CD8-positive, alpha-beta memory T cell (primary cell): Measurements from ENCODE around the gene CHST11. TPM values are rescaled to one million over a fixed set of nuclear protein-coding genes. Genes with fewer than 3 reads are reported as not detected.

ENCODE experiments used
- CTCF ChIA-PET: fragments of 350-600 bp; sonication (Branson Sonifier 250); formaldehyde crosslinking; loops from one replicate; lab custom pipeline; 2021; ENCODE audit warnings: antibody characterized with exemption; lab: Charles Lee
- POLR2A ChIA-PET: fragments of 350-600 bp; sonication (Branson Sonifier 250); formaldehyde crosslinking; loops from one replicate; lab custom pipeline; 2021; ENCODE audit warnings: antibody characterized with exemption; lab: Charles Lee
- DNase-seq, 5 donors: peaks; one replicate each; pipeline versions ENCODE4 v3.0.0 to v3.0.0-alpha.2; 2020 to 2022; ENCODE audit warnings: mixed read lengths in 1 of 5
- H3K27ac ChIP-seq: one replicate; pipeline ENCODE4 v1.7.0; 2013; ENCODE audit warnings: low read depth, mild to moderate bottlenecking, low read length, moderate library complexity
- H3K27me3 ChIP-seq: 2 replicates; pipeline ENCODE4 v1.7.0; 2013; ENCODE audit warnings: low read length, mild to moderate bottlenecking; ENCODE audit not compliant: insufficient read depth, poor library complexity, severe bottlenecking
- H3K36me3 ChIP-seq: 2 replicates; pipeline ENCODE4 v1.7.0; 2013; ENCODE audit warnings: mild to moderate bottlenecking, low read length, moderate library complexity; ENCODE audit not compliant: insufficient read depth
- H3K4me1 ChIP-seq: 2 replicates; pipeline ENCODE4 v1.7.0; 2013; ENCODE audit warnings: mild to moderate bottlenecking, low read length, moderate library complexity; ENCODE audit not compliant: insufficient read depth
- H3K4me3 ChIP-seq: 2 replicates; pipeline ENCODE4 v1.7.0; 2013; ENCODE audit warnings: mild to moderate bottlenecking, low read length
- H3K9me3 ChIP-seq: 2 replicates; pipeline ENCODE4 v1.7.0; 2013; ENCODE audit warnings: mild to moderate bottlenecking, low read length
- H3K27ac Mint-ChIP-seq, 8 donors: one replicate each; pipeline ENCODE4 v1.8.0; 2020 to 2021; ENCODE audit warnings: mixed read lengths in 8 of 8, mild to moderate bottlenecking in 6 of 8, inconsistent platforms in 3 of 8, moderate library complexity in 3 of 8
- H3K27me3 Mint-ChIP-seq, 2 donors: one replicate each; pipeline ENCODE4 v1.8.0; 2020 to 2021; ENCODE audit warnings: mixed read lengths in 2 of 2, mild to moderate bottlenecking in 1 of 2, moderate library complexity in 1 of 2
- H3K36me3 Mint-ChIP-seq, 3 donors: one replicate each; pipeline ENCODE4 v1.8.0; 2020 to 2021; ENCODE audit warnings: mixed read lengths in 3 of 3, inconsistent platforms in 1 of 3, mild to moderate bottlenecking in 1 of 3
- H3K4me1 Mint-ChIP-seq, 3 donors: one replicate each; pipeline ENCODE4 v1.8.0; 2020 to 2021; ENCODE audit warnings: mixed read lengths in 3 of 3, inconsistent platforms in 1 of 3, mild to moderate bottlenecking in 1 of 3
- H3K4me3 Mint-ChIP-seq, 7 donors: one replicate each; pipeline ENCODE4 v1.8.0; 2020 to 2021; ENCODE audit warnings: mixed read lengths in 7 of 7, mild to moderate bottlenecking in 6 of 7, moderate library complexity in 4 of 7, inconsistent platforms in 2 of 7
- H3K9me3 Mint-ChIP-seq, 5 donors: one replicate each; pipeline ENCODE4 v1.8.0; 2020 to 2022; ENCODE audit warnings: mixed read lengths in 5 of 5, mild to moderate bottlenecking in 3 of 5, moderate library complexity in 2 of 5, inconsistent platforms in 1 of 5
- polyA plus RNA-seq: library from polyadenylated mRNA; unstranded; fragments of 300-500 nt; fragmentation: Illumina TruSeq; gene quantifications from one replicate; pipeline ENCODE4 v1.2.3, GENCODE V29; 2021
- total RNA-seq, 2 experiments: library from RNA; stranded (reverse); gene quantifications; one replicate each; pipeline ENCODE4 v1.2.3, GENCODE V29; 2021

The CHST11 gene
- total and polyA plus RNA-seq, 3 experiments from 2014 or later = 47.8 to 76.8 (median 51.5) TPM

GRCh38 chr12:104792570-104792969, 335.8 kb downstream of the CHST11 start:
- no peak overlapping the region for H3K27ac Mint-ChIP-seq
- Histone ChIP-seq H3K36me3 (no peaks in the 10 kb centered on the region), H3K27me3 (no peaks in the 10 kb centered on the region), H3K9me3 (no peaks in the 10 kb centered on the region), H3K4me1 (no peaks in the 10 kb centered on the region), H3K27ac (no peak overlapping the region), H3K4me3 (no peak overlapping the region)
- no peak overlapping the region for H3K4me3 Mint-ChIP-seq
- ChIA-PET POLR2A (no interaction called here), CTCF (interaction anchor here (2.6 kb wide), 1 partner anchor 11 kb away, joined by 9 read pairs; no protein-coding TSS in a partner anchor)
- peaks cover 2 to 5% (median 4%) of the 10 kb centered on the region in 3 donors for H3K4me1 Mint-ChIP-seq
- H3K36me3 Mint-ChIP-seq = no peaks in the 10 kb centered on the region
- H3K9me3 Mint-ChIP-seq = no peaks in the 10 kb centered on the region
- H3K27me3 Mint-ChIP-seq = peaks cover 0 to 1% of the 10 kb centered on the region in 2 donors
- no peak for DNase-seq

- no peaks in the 10 kb centered on the region for H3K27me3 ChIP-seq
- peaks cover 0 to 1% of the 10 kb centered on the region in 2 donors for H3K27me3 Mint-ChIP-seq
- no peak overlapping the region for H3K4me3 Mint-ChIP-seq
- H3K4me1 Mint-ChIP-seq = peaks cover 2 to 5% (median 4%) of the 10 kb centered on the region in 3 donors
- POLR2A ChIA-PET = no interaction called here
- DNase-seq = no peak
- no peak overlapping the region for H3K27ac ChIP-seq
- H3K27ac Mint-ChIP-seq = peak overlapping the region in 1 of 8 donors; percentile 4
- CTCF ChIA-PET = no interaction called here
- no peaks in the 10 kb centered on the region for H3K9me3 ChIP-seq
- no peaks in the 10 kb centered on the region for H3K9me3 Mint-ChIP-seq
- no peaks in the 10 kb centered on the region for H3K36me3 Mint-ChIP-seq
- H3K36me3 ChIP-seq = no peaks in the 10 kb centered on the region
- no peaks in the 10 kb centered on the region for H3K4me1 ChIP-seq
- H3K4me3 ChIP-seq = no peak overlapping the region
These were observed 336.5 kb downstream of the CHST11 start for GRCh38 chr12:104793285-104793684.

GRCh38 chr12:104793968-104794367, 337.2 kb downstream of the CHST11 start:
- DNase-seq = no peak
- H3K27me3 Mint-ChIP-seq = peaks cover 0 to 1% of the 10 kb centered on the region in 2 donors

GRCh38 chr12:104796475-104796862, 339.7 kb downstream of the CHST11 start:
- ChIA-PET POLR2A (no interaction called here), CTCF (no interaction called here)
- no peaks in the 10 kb centered on the region for H3K27me3 ChIP-seq
- H3K4me3 ChIP-seq = no peak overlapping the region
- no peaks in the 10 kb centered on the region for H3K9me3 Mint-ChIP-seq
- no peak for DNase-seq
- H3K27me3 Mint-ChIP-seq = peaks cover 0 to 1% of the 10 kb centered on the region in 2 donors
- H3K27ac ChIP-seq = no peak overlapping the region
- H3K4me3 Mint-ChIP-seq = no peak overlapping the region
- H3K9me3 ChIP-seq = no peaks in the 10 kb centered on the region
- no peaks in the 10 kb centered on the region for H3K36me3 ChIP-seq
- H3K4me1 ChIP-seq = no peaks in the 10 kb centered on the region
- no peak overlapping the region for H3K27ac Mint-ChIP-seq
- H3K4me1 Mint-ChIP-seq = no peaks in the 10 kb centered on the region
- H3K36me3 Mint-ChIP-seq = no peaks in the 10 kb centered on the region

More at GRCh38 chr12:104793968-104794367, 337.2 kb downstream of the CHST11 start:
- no peaks in the 10 kb centered on the region for H3K9me3 ChIP-seq
- H3K4me1 Mint-ChIP-seq = peaks cover 2 to 5% (median 4%) of the 10 kb centered on the region in 3 donors
- no peaks in the 10 kb centered on the region for H3K36me3 ChIP-seq
- H3K4me1 ChIP-seq = no peaks in the 10 kb centered on the region
- H3K27me3 ChIP-seq = no peaks in the 10 kb centered on the region
- no peaks in the 10 kb centered on the region for H3K36me3 Mint-ChIP-seq
- H3K9me3 Mint-ChIP-seq = no peaks in the 10 kb centered on the region
- CTCF ChIA-PET = no interaction called here
- H3K4me3 ChIP-seq = no peak overlapping the region
- H3K4me3 Mint-ChIP-seq = no peak overlapping the region
- POLR2A ChIA-PET = no interaction called here
- H3K27ac ChIP-seq = no peak overlapping the region
- H3K27ac Mint-ChIP-seq = no peak overlapping the region

GRCh38 chr12:104799458-104799857, 342.7 kb downstream of the CHST11 start:
- Histone ChIP-seq H3K4me3 (no peak overlapping the region), H3K9me3 (no peaks in the 10 kb centered on the region), H3K36me3 (no peaks in the 10 kb centered on the region), H3K27ac (no peak overlapping the region), H3K27me3 (no peaks in the 10 kb centered on the region), H3K4me1 (no peaks in the 10 kb centered on the region)
- H3K4me3 Mint-ChIP-seq = no peak overlapping the region
- peaks cover 0 to 1% of the 10 kb centered on the region in 2 donors for H3K27me3 Mint-ChIP-seq
- no peaks in the 10 kb centered on the region for H3K4me1 Mint-ChIP-seq
- no peaks in the 10 kb centered on the region for H3K9me3 Mint-ChIP-seq
- no peak overlapping the region for H3K27ac Mint-ChIP-seq
- H3K36me3 Mint-ChIP-seq = no peaks in the 10 kb centered on the region
- POLR2A ChIA-PET = no interaction called here
- CTCF ChIA-PET = interaction anchor here (1.3 to 2.2 kb wide), 2 partner anchors 9 to 418 kb away, joined by 3 to 8 read pairs; no protein-coding TSS in a partner anchor
- DNase-seq = no peak

GRCh38 chr12:104801005-104801404, 344.3 kb downstream of the CHST11 start:
- Histone ChIP-seq H3K9me3 (no peaks in the 10 kb centered on the region), H3K27ac (no peak overlapping the region), H3K27me3 (no peaks in the 10 kb centered on the region), H3K36me3 (no peaks in the 10 kb centered on the region), H3K4me1 (no peaks in the 10 kb centered on the region), H3K4me3 (no peak overlapping the region)
- ChIA-PET POLR2A (no interaction called here), CTCF (interaction anchor here (2.2 kb wide), 1 partner anchor 10 kb away, joined by 8 read pairs; no protein-coding TSS in a partner anchor)
- Mint-ChIP-seq H3K4me1 (no peaks in the 10 kb centered on the region), H3K36me3 (no peaks in the 10 kb centered on the region), H3K4me3 (no peak overlapping the region), H3K27ac (no peak overlapping the region), H3K27me3 (peaks cover 0 to under 1% of the 10 kb centered on the region in 2 donors), H3K9me3 (no peaks in the 10 kb centered on the region)
- no peak for DNase-seq

- Mint-ChIP-seq H3K27me3 (no peaks in the 10 kb centered on the region), H3K27ac (no peak overlapping the region), H3K4me3 (no peak overlapping the region), H3K4me1 (no peaks in the 10 kb centered on the region), H3K36me3 (no peaks in the 10 kb centered on the region), H3K9me3 (no peaks in the 10 kb centered on the region)
- Histone ChIP-seq H3K36me3 (no peaks in the 10 kb centered on the region), H3K4me3 (no peak overlapping the region), H3K4me1 (no peaks in the 10 kb centered on the region), H3K27ac (no peak overlapping the region), H3K9me3 (no peaks in the 10 kb centered on the region), H3K27me3 (no peaks in the 10 kb centered on the region)
- DNase-seq = no peak
- ChIA-PET CTCF (interaction anchor here (2.2 kb wide), 1 partner anchor 11 kb away, joined by 8 read pairs; no protein-coding TSS in a partner anchor), POLR2A (no interaction called here)
These were observed 344.7 kb downstream of the CHST11 start for GRCh38 chr12:104801427-104801826.

GRCh38 chr12:104802208-104802607, 345.5 kb downstream of the CHST11 start:
- no peaks in the 10 kb centered on the region for H3K36me3 Mint-ChIP-seq
- POLR2A ChIA-PET = no interaction called here
- H3K27me3 Mint-ChIP-seq = no peaks in the 10 kb centered on the region
- CTCF ChIA-PET = no interaction called here
- no peaks in the 10 kb centered on the region for H3K4me1 ChIP-seq
- no peaks in the 10 kb centered on the region for H3K36me3 ChIP-seq
- no peak for DNase-seq
- H3K9me3 ChIP-seq = no peaks in the 10 kb centered on the region
- H3K4me3 Mint-ChIP-seq = no peak overlapping the region
- H3K27ac Mint-ChIP-seq = no peak overlapping the region
- no peak overlapping the region for H3K27ac ChIP-seq
- H3K4me3 ChIP-seq = no peak overlapping the region
- H3K9me3 Mint-ChIP-seq = no peaks in the 10 kb centered on the region
- no peaks in the 10 kb centered on the region for H3K27me3 ChIP-seq
- H3K4me1 Mint-ChIP-seq = no peaks in the 10 kb centered on the region
